ENCODE results near the gene SWI5. TPM values are rescaled to one million over a fixed set of nuclear protein-coding genes. Genes with fewer than 3 reads are reported as not detected.

SWI5 gene
- total RNA-seq, 1 experiment from 2014 or later: 63.1 TPM

GRCh38 chr9:128271512-128271911, 4.6 kb upstream of the SWI5 start:
- peak overlapping the region; percentile 51 for H3K27ac ChIP-seq (ENCODE audit: low read length)
- ATAC-seq: no peak
- ChIA-PET POLR2A (ENCODE audit: unreplicated experiment) (no interaction called here), CTCF (interaction anchor here (0.6 kb wide), 1 partner anchor 149 kb away, joined by 4 read pairs; the partner anchor contains the start of gene CERCAM)
- peak overlapping the region; percentile 62 for H3K4me2 ChIP-seq (ENCODE audit: low read length)
- H3K9me2 ChIP-seq (replicated peaks; ENCODE audit: low read length): no peaks in the 10 kb centered on the region
- peaks cover 24% of the 10 kb centered on the region for H3K4me1 ChIP-seq (ENCODE audit: insufficient read depth, low read length)
- H3K36me3 ChIP-seq (ENCODE audit: low read depth, low read length): no peaks in the 10 kb centered on the region; the same call in 1 of the 2 replicates
- DNase-seq: peak; percentile 31
- no peak overlapping the region for H3K9ac ChIP-seq (ENCODE audit: low read length)
- peaks cover 29% of the 10 kb centered on the region for H3K79me2 ChIP-seq (ENCODE audit: low read length)
- no peak overlapping the region for H3K4me3 ChIP-seq (ENCODE audit: low read length)
- peaks cover 6% of the 10 kb centered on the region for H3F3A ChIP-seq (ENCODE audit: low read length, unreplicated experiment)
- intact Hi-C loops (cut with micrococcal nuclease): no loop called here
- TF ChIP-seq EZH2 (IDR thresholded peaks at IDR 0.05; ENCODE audit: low read length, unreplicated experiment) (no peak), EZH2phosphoT487 (IDR thresholded peaks at IDR 0.05; ENCODE audit: borderline replicate concordance, low read length) (no peak)
- TF ChIP-seq, protein P1, sequence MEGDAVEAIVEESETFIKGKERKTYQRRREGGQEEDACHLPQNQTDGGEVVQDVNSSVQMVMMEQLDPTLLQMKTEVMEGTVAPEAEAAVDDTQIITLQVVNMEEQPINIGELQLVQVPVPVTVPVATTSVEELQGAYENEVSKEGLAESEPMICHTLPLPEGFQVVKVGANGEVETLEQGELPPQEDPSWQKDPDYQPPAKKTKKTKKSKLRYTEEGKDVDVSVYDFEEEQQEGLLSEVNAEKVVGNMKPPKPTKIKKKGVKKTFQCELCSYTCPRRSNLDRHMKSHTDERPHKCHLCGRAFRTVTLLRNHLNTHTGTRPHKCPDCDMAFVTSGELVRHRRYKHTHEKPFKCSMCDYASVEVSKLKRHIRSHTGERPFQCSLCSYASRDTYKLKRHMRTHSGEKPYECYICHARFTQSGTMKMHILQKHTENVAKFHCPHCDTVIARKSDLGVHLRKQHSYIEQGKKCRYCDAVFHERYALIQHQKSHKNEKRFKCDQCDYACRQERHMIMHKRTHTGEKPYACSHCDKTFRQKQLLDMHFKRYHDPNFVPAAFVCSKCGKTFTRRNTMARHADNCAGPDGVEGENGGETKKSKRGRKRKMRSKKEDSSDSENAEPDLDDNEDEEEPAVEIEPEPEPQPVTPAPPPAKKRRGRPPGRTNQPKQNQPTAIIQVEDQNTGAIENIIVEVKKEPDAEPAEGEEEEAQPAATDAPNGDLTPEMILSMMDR (conservative IDR thresholded peaks at IDR 0.05; ENCODE audit: low read depth, low read length): no peak
- no TSS peak for BruUV-seq (replicated peaks)
- no peak overlapping the region for H2AFZ ChIP-seq (ENCODE audit: low read length)
- no peaks in the 10 kb centered on the region for H4K20me1 ChIP-seq (ENCODE audit: low read length)
- H3K27me3 ChIP-seq (ENCODE audit: low read length): no peaks in the 10 kb centered on the region
- no peaks in the 10 kb centered on the region for H3K9me3 ChIP-seq (ENCODE audit: low read length)

- no TSS peak for BruUV-seq (replicated peaks)
- no peaks in the 10 kb centered on the region for H3K27me3 ChIP-seq (ENCODE audit: low read length)
- peaks cover 30% of the 10 kb centered on the region for H3K4me1 ChIP-seq (ENCODE audit: insufficient read depth, low read length)
- POLR2A ChIA-PET (ENCODE audit: unreplicated experiment): no interaction called here
- intact Hi-C loops (cut with micrococcal nuclease): no loop called here
- TF ChIP-seq, protein P1 (conservative IDR thresholded peaks at IDR 0.05; ENCODE audit: low read depth, low read length): no peak
- TF ChIP-seq EZH2phosphoT487 (IDR thresholded peaks at IDR 0.05; ENCODE audit: borderline replicate concordance, low read length) (no peak), EZH2 (IDR thresholded peaks at IDR 0.05; ENCODE audit: low read length, unreplicated experiment) (no peak)
- peaks cover 6% of the 10 kb centered on the region for H3F3A ChIP-seq (ENCODE audit: low read length, unreplicated experiment)
- H3K27ac ChIP-seq (ENCODE audit: low read length): no peak overlapping the region
- no peaks in the 10 kb centered on the region for H3K9me3 ChIP-seq (ENCODE audit: low read length)
- DNase-seq (no peak), ATAC-seq (no peak)
- peak overlapping the region; percentile 98; the same call in 1 of the 2 replicates for H3K9ac ChIP-seq (ENCODE audit: low read length)
- CTCF ChIA-PET: no interaction called here
- no peaks in the 10 kb centered on the region; the same call in 1 of the 2 replicates for H3K36me3 ChIP-seq (ENCODE audit: low read depth, low read length)
- H3K4me3 ChIP-seq (ENCODE audit: low read length): peak overlapping the region; percentile 99
- H3K9me2 ChIP-seq (replicated peaks; ENCODE audit: low read length): no peaks in the 10 kb centered on the region
- no peak overlapping the region for H2AFZ ChIP-seq (ENCODE audit: low read length)
- peak overlapping the region; percentile 98 for H3K4me2 ChIP-seq (ENCODE audit: low read length)
- H3K79me2 ChIP-seq (ENCODE audit: low read length): peaks cover 41% of the 10 kb centered on the region
- H4K20me1 ChIP-seq (ENCODE audit: low read length): no peaks in the 10 kb centered on the region
Observed at GRCh38 chr9:128274245-128274644, 1.8 kb upstream of the SWI5 start.
